Epithelial cell of esophagus (primary cell): ENCODE data around the gene GDPD5.
A peak's percentile ranks its signal among the peaks of the same experiment; 100 is the strongest.

Experiments
- DNase-seq: peaks from one replicate; pipeline ENCODE4 v3.0.0; 2010; ENCODE audit warnings: low read depth
- H3K4me3 ChIP-seq: 2 replicates; pipeline ENCODE4 v1.5.1; 2011; ENCODE audit warnings: mild to moderate bottlenecking, low read length, control low read depth
- TF ChIP-seq, protein P1 (sequence below): IDR thresholded peaks from 2 replicates; pipeline ENCODE4 v1.5.1; 2011; ENCODE audit warnings: low read depth, mild to moderate bottlenecking, low read length, control low read depth, inconsistent platforms; ENCODE audit not compliant: insufficient read depth; ENCODE audit errors: missing control alignments

GDPD5 gene

DNA sequence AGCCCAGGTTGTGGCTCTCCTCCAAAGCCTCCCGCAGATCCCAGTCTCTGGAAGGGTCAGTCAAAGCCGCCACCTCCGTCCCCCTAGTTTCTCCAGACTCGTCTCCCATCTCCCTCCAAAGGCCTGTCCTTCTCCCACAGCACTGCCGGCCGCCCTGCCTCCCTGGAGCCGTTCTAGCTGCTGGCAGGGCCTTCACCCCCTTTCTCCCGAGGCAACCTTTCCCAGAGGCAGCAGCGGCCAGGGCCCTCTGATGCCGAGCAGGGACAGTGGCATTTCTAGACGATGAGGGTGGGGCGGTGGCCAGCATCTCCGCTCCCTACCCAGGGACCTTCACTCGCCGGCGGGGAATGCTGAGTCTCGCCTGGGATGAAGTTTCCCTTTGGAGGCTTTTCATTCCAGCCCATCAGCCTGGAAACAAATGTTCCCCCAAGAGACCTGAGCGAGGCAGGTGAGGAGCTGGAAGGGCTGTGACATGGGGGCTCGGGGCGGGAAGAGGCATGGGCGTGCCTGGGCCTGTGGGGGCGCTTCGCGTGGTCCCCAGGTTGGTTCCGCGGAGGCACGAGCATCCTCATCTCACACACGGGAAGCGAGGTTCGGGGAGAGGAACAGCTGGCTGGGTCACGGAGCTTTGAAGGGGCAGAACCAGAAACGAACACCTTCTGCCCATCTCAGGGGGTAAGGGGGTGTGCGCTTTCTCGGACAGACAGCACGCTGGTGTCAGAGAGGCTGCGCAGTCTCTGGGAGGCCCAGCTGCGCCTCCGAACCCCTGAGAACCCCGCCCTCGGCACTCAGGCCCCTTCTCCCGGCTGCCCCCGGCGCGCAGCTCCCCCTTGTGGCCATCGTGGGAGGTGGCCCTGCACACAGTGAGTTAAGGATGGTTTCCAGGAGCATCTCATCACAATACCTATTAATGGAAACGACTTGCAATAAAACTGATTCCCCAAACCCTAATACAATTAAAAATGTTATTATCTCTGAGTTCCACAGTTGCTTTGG is 74.6 kb downstream of the GDPD5 start:
- DNase-seq: no peak
- TF ChIP-seq, protein P1, sequence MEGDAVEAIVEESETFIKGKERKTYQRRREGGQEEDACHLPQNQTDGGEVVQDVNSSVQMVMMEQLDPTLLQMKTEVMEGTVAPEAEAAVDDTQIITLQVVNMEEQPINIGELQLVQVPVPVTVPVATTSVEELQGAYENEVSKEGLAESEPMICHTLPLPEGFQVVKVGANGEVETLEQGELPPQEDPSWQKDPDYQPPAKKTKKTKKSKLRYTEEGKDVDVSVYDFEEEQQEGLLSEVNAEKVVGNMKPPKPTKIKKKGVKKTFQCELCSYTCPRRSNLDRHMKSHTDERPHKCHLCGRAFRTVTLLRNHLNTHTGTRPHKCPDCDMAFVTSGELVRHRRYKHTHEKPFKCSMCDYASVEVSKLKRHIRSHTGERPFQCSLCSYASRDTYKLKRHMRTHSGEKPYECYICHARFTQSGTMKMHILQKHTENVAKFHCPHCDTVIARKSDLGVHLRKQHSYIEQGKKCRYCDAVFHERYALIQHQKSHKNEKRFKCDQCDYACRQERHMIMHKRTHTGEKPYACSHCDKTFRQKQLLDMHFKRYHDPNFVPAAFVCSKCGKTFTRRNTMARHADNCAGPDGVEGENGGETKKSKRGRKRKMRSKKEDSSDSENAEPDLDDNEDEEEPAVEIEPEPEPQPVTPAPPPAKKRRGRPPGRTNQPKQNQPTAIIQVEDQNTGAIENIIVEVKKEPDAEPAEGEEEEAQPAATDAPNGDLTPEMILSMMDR: peak; percentile 60
- H3K4me3 ChIP-seq: no peak overlapping the region

DNA sequence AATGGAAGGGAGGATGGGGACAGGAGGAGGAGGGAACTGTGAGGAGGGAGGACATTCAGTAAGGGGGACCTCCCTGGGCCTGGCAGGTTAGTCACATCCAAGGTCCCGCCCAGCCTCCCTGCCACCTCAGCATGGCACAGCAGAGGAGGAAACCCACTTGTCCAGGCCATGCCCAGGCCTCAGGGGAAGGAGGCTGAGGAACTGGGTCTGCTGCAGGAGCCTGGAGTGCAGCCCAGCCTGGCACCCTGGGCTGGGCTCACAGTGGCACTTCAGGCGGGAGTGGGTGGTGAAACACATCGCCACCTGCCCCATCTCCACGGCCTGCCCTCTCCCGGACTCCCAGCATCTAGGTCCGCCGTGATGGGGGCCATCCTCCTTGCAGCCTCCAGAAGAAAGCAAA is 75.5 kb downstream of the GDPD5 start:
- no peak overlapping the region for H3K4me3 ChIP-seq
- peak; percentile 37 for DNase-seq
- TF ChIP-seq, protein P1: no peak

DNA sequence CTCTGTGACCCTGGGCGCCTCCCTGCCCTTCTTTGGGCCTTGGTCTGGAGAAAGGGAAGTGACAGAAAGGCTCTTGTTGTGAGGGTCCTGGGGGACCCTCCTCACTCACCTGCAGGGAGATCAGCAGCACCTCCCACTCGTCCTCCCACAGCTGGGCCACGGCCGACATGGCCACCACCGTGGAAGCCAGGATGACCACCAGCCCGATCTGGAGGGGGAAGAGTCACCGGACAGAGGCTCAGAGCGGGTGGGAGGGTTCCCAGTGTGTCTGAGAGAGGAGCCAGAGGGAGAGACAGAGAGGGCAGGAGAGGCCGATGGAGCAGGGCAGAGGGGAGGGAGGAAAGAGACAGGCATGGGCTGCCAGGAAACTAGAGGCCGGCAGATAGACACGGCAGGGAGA is 76.0 kb downstream of the GDPD5 start:
- no peak for DNase-seq
- TF ChIP-seq, protein P1: no peak
- H3K4me3 ChIP-seq: no peak overlapping the region

DNA sequence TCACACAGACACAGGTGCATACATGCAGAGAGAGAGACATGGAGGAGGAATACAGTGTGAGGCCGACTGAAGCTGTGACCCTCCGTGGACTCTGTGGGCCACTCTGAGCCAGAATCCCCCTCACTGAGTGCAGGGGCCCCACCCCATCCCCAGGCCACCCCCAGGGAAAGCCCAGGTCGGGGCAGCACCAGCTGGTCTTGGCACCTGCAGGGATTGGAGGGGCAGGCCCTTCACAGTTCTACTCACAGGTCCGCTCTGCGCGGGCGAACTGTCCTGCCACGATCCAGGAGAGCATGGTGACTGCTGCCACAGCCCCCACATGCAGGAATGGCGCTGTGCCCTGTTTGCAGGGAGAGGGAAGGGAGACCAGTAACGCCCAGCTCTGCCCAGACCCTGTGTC is 76.5 kb downstream of the GDPD5 start:
- DNase-seq: no peak
- no peak overlapping the region for H3K4me3 ChIP-seq
- TF ChIP-seq, protein P1: no peak

DNA sequence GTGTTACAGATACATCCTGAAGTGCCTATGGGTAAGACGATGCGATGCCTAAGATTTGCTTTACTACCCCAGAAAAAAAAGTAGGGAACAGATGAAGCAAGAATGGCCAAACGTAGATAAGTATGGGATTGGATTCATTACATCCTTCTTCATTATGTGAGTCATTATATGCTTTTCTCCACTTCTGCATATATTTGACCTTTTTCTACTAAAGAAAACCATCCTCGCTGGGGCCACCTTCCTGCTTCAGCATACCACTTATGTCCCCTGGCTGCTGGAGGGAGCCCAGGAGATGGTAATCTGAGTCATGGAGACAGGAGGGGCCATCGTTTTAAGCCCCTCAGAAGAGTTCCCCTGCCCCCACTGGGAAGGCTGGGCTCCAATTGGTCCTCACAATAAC is 78.3 kb downstream of the GDPD5 start:
- TF ChIP-seq, protein P1: no peak
- DNase-seq: no peak
- no peak overlapping the region for H3K4me3 ChIP-seq

DNA sequence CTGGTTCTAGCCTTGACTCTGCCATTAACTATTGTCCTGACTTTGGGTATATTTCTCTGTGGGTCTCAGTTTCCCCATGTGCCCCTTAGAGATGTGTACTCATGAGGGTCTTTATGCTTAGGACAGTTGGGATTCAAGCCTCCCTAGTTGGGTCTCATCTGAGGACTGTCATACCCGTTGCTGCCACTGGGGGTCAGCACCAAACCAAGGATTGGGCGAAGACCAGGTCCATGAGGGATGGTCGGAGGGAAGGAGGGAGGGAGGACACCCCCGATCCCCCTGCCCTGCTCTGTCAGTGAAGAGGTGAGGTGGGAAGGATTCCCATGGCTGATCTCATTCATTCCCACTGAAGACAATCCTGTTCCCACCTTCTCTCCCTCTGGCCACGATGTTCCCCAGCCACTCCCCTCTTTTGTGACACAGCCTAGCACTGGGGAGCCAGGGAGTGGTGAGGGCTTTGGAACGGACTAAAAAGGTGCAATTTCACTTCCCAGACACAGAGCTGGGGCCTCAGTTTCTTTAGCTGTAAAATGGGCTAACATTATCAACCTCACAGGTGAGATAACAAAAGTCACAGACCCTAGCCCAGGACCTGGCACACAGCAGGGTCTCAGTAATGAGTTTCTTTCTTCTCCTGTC is 80.3 kb downstream of the GDPD5 start:
- TF ChIP-seq, protein P1: peak; percentile 95
- peak; percentile 53 for DNase-seq
- H3K4me3 ChIP-seq: no peak overlapping the region
